Measurements from ENCODE around the gene CADM3.

- TF ChIP-seq CTCF (IDR thresholded peaks at IDR 0.05; ENCODE audit: insufficient read depth, low read depth, low read length) (no peak), EZH2 (IDR thresholded peaks at IDR 0.05; ENCODE audit: insufficient read depth, low read length) (no peak)
Measured at GRCh38 chr1:159200769-159201168, 29.4 kb downstream of the CADM3 start.
